Breast epithelium (tissue), 3 donors: Measurements from ENCODE around the gene PDE4D.

Experiments
- CTCF ChIP-seq, 3 donors: fragments of 450-650 bp; IDR thresholded peaks; one replicate each; pipeline ENCODE4 v1.5.1; 2016 to 2017; ENCODE audit warnings: antibody characterized with exemption in 3 of 3, mild to moderate bottlenecking in 3 of 3, moderate library complexity in 3 of 3
- POLR2A ChIP-seq: fragments of 450-650 bp; IDR thresholded peaks from one replicate; pipeline ENCODE4 v1.6.1; 2016; ENCODE audit warnings: antibody characterized with exemption, mild to moderate bottlenecking, moderate library complexity
- POLR2AphosphoS5 ChIP-seq, 3 donors: sonication (generic); formaldehyde crosslinking; IDR thresholded peaks; one replicate each; pipeline ENCODE4 v1.6.1; 2017; ENCODE audit warnings: antibody characterized with exemption in 3 of 3

GRCh38 chr5:59540366-59540765 lies 353.2 kb downstream of the PDE4D start:
- TF ChIP-seq POLR2A (no peak), POLR2AphosphoS5 (IDR thresholded peaks at IDR 0.05) (no peak), CTCF (IDR thresholded peaks at IDR 0.05) (no peak)
